ENCODE results near the gene RNF175. TPM values are rescaled to one million over a fixed set of nuclear protein-coding genes. Genes with fewer than 3 reads are reported as not detected.
A peak's percentile ranks its signal among the peaks of the same experiment; 100 is the strongest.

The RNF175 gene
- total RNA-seq: not detected

- POLR2A ChIA-PET: no interaction called here
- Mint-ChIP-seq H3K27me3 (peaks cover 27% of the 10 kb centered on the region), H3K9me3 (peaks cover 3% of the 10 kb centered on the region), H3K27ac (no peak within 1 kb of the TSS), H3K4me3 (peak within 1 kb of the TSS; percentile 10), H3K36me3 (ENCODE audit: low read depth) (no peaks in the 10 kb centered on the region), H3K4me1 (ENCODE audit: low read depth) (peaks cover 12% of the 10 kb centered on the region)
- CTCF ChIA-PET: interaction anchor here (1.9 kb wide), 1 partner anchor 116 kb away, joined by 6 read pairs; no protein-coding TSS in a partner anchor
- intact Hi-C loops (cut with micrococcal nuclease): loop anchor here (5.0 to 10.0 kb wide), 2 partner anchors 117 to 415 kb away; partner anchors contain the start of gene MND1
- DNase-seq (peak; percentile 7), ATAC-seq (peak; percentile 47)
- TF ChIP-seq CTCF (IDR thresholded peaks at IDR 0.05): no peak
These were observed at the start of gene RNF175 for GRCh38 chr4:153759407-153760316. RNF175 (minus strand) TSS chr4:153760024; CDS start chr4:153759862, 162 bp downstream.

GRCh38 chr4:153809307-153809706 is 49.5 kb upstream of the RNF175 start:
- DNase-seq (peak; percentile 63), ATAC-seq (peak; percentile 88)
- Mint-ChIP-seq H3K9me3 (no peaks in the 10 kb centered on the region), H3K27me3 (peaks cover 4% of the 10 kb centered on the region), H3K4me3 (no peak overlapping the region), H3K36me3 (ENCODE audit: low read depth) (no peaks in the 10 kb centered on the region), H3K4me1 (ENCODE audit: low read depth) (peaks cover 28% of the 10 kb centered on the region), H3K27ac (peak overlapping the region; percentile 50)
- CTCF ChIA-PET: interaction anchor here (0.9 kb wide), 1 partner anchor 16 kb away, joined by 3 read pairs; no protein-coding TSS in a partner anchor
- intact Hi-C loops (cut with micrococcal nuclease): loop anchor here (10.0 kb wide), 1 partner anchor 105 kb away; no protein-coding TSS in a partner anchor
- TF ChIP-seq CTCF (IDR thresholded peaks at IDR 0.05): no peak
- POLR2A ChIA-PET: no interaction called here

- POLR2A ChIA-PET: no interaction called here
- Mint-ChIP-seq H3K4me3 (no peak overlapping the region), H3K4me1 (ENCODE audit: low read depth) (peaks cover 28% of the 10 kb centered on the region), H3K9me3 (no peaks in the 10 kb centered on the region), H3K27ac (no peak overlapping the region), H3K36me3 (ENCODE audit: low read depth) (no peaks in the 10 kb centered on the region), H3K27me3 (peaks cover 2% of the 10 kb centered on the region)
- DNase-seq (no peak), ATAC-seq (no peak)
- TF ChIP-seq CTCF (IDR thresholded peaks at IDR 0.05): no peak
- CTCF ChIA-PET: interaction anchor here (1.4 kb wide), 1 partner anchor 11 kb away, joined by 3 read pairs; no protein-coding TSS in a partner anchor
- intact Hi-C loops (cut with micrococcal nuclease): loop anchor here (10.0 kb wide), 1 partner anchor 107 kb away; no protein-coding TSS in a partner anchor
These were observed 48.4 kb upstream of the RNF175 start for GRCh38 chr4:153808175-153808574.

GRCh38 chr4:153806073-153806472 is 46.2 kb upstream of the RNF175 start:
- Mint-ChIP-seq H3K27me3 (no peaks in the 10 kb centered on the region), H3K4me1 (ENCODE audit: low read depth) (peaks cover 26% of the 10 kb centered on the region), H3K9me3 (no peaks in the 10 kb centered on the region), H3K27ac (no peak overlapping the region), H3K4me3 (no peak overlapping the region), H3K36me3 (ENCODE audit: low read depth) (no peaks in the 10 kb centered on the region)
- DNase-seq: no peak
- POLR2A ChIA-PET: no interaction called here
- CTCF ChIA-PET: interaction anchor here (1.2 kb wide), 1 partner anchor 12 kb away, joined by 3 read pairs; no protein-coding TSS in a partner anchor
- no peak for TF ChIP-seq CTCF (IDR thresholded peaks at IDR 0.05)
- no peak for ATAC-seq
- intact Hi-C loops (cut with micrococcal nuclease): loop anchor here (2.0 to 10.0 kb wide), 2 partner anchors 13 to 109 kb away; no protein-coding TSS in a partner anchor

GRCh38 chr4:153804722-153805121 is 44.9 kb upstream of the RNF175 start:
- ATAC-seq (no peak), DNase-seq (no peak)
- ChIA-PET POLR2A (no interaction called here), CTCF (interaction anchor here (1.2 kb wide), 1 partner anchor 14 kb away, joined by 3 read pairs; no protein-coding TSS in a partner anchor)
- Mint-ChIP-seq H3K4me1 (ENCODE audit: low read depth) (peaks cover 18% of the 10 kb centered on the region), H3K9me3 (no peaks in the 10 kb centered on the region), H3K27ac (no peak overlapping the region), H3K27me3 (no peaks in the 10 kb centered on the region), H3K4me3 (no peak overlapping the region), H3K36me3 (ENCODE audit: low read depth) (no peaks in the 10 kb centered on the region)
- intact Hi-C loops (cut with micrococcal nuclease): loop anchor here (10.0 kb wide), 1 partner anchor 110 kb away; no protein-coding TSS in a partner anchor
- no peak for TF ChIP-seq CTCF (IDR thresholded peaks at IDR 0.05)
